Measurements from ENCODE around the gene MMP24. TPM values are rescaled to one million over a fixed set of nuclear protein-coding genes. Genes with fewer than 3 reads are reported as not detected.

MMP24 gene
- total and polyA plus RNA-seq, 2 of the 13 experiments (the other 11 are each of a cell fraction or from before 2014, with no cell fraction given), result 0.29 to 0.35 TPM

GRCh38 chr20:35305682-35306556 is 79.4 kb downstream of the MMP24 start (continued):
- no peak for TF ChIP-seq NFAT5 (CRISPR knock-in tag; IDR thresholded peaks at IDR 0.05)
- no peak for TF ChIP-seq ZNF232 (CRISPR knock-in tag; IDR thresholded peaks at IDR 0.05; ENCODE audit: borderline replicate concordance)
- TF ChIP-seq ZBTB40 (IDR thresholded peaks at IDR 0.05), result no peak
- TF ChIP-seq ZBTB40 (CRISPR knock-in tag; IDR thresholded peaks at IDR 0.05), result no peak
- TF ChIP-seq HDAC6 (IDR thresholded peaks at IDR 0.05; ENCODE audit: low read depth, low read length), result no peak
- peak; percentile 52; the same call in 1 of the 2 replicates for TF ChIP-seq AFF4 (CRISPR knock-in tag; IDR thresholded peaks at IDR 0.05)
- TF ChIP-seq ZZZ3 (CRISPR knock-in tag; IDR thresholded peaks at IDR 0.05; ENCODE audit: borderline replicate concordance), result peak; percentile 41; the same call in 1 of the 2 replicates
- no peak; the same call in 1 of the 2 replicates for TF ChIP-seq ZNF547 (CRISPR knock-in tag; IDR thresholded peaks at IDR 0.05)
- peak; percentile 50; the same call in 1 of the 2 replicates for TF ChIP-seq ZNF331 (CRISPR knock-in tag; IDR thresholded peaks at IDR 0.05)

All from HepG2 (cell line).